Inferior parietal cortex (tissue), 1 donor: ENCODE data around the gene MTCL3.

Source experiments
- DNase-seq: peaks from one replicate; pipeline ENCODE4 v3.0.0-alpha.2; 2016; ENCODE audit errors: extremely low spot score

The MTCL3 gene

DNA sequence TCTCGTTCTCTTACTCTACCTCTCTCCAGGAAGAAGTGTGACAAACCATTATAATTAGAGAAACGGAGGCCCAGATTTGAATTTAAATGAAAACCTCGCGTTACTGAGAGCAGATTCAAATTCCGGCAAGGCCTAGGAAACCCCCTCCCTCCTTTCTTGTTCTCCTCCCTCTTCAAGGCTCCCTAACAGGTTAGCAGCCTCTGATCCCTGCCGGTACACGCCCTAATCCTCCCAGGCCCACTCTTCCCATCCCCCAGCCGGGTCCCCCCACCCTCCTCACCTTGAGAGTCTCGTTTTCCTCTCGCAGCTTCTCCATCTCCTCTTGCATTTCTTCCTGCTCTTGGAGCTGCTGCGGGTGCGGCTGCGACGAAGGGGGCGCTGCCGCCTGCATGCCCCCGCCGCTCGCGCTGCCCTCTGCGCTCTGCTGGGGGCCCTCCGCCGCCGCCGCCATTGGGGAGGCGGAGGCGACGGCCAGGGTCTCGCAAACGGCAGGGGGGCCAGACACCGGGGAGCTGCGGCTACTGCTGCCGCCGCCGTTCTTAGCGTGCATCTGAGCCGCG lies 3.8 kb downstream of the MTCL3 start:
- DNase-seq, result peak; percentile 41

- peak; percentile 63 for DNase-seq
Measured at GRCh38 chr6:127514773-127515227, 4.3 kb downstream of the MTCL3 start.

- DNase-seq, result no peak
Measured at GRCh38 chr6:127514179-127514772, 4.9 kb downstream of the MTCL3 start.

- DNase-seq, result no peak
Measured at GRCh38 chr6:127513425-127513824, 5.7 kb downstream of the MTCL3 start.

DNA sequence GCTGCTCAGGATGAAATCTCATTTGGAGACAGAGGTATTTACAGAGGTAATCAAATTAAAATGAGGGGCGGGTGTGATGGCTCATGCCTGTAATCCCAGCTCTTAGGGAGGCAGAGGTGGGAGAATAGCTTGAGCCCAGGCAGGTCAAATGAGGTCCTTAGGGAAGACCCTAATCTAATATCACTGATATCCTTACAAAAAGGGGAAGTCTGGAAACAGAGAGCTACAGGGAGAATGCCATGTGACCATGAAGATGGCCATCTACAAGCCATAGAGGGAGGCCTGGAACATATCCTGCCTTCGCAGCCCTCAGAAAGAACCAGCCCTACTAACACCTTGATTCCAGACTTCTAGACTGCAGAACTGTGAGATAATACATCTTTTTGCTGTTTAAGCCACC lies 8.3 kb downstream of the MTCL3 start:
- DNase-seq, result no peak

- no peak for DNase-seq
Measured at GRCh38 chr6:127506894-127507293, 12.2 kb downstream of the MTCL3 start.

DNA sequence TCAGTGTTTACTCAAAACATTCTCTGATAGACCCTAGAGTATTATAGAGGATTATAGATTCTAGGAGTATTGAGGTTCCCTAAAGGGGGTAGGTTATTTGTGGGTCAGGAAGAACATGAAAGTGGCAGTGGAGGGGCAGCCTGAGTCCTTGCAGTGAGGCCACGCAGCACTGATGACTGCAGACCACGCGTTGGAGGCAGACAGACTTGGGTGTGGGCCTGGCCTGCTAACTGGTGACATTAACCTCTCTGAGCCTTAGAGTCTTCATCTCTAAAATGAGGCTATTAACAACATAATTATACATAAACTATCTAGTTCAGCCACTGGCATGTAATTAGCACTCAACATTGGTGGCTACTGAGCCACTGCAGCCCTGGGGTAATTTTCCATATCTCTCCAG lies 16.1 kb downstream of the MTCL3 start:
- no peak for DNase-seq

GRCh38 chr6:127497410-127497809 lies 21.7 kb downstream of the MTCL3 start:
- DNase-seq, result no peak

GRCh38 chr6:127496471-127496870 lies 22.7 kb downstream of the MTCL3 start:
- DNase-seq, result no peak

DNA sequence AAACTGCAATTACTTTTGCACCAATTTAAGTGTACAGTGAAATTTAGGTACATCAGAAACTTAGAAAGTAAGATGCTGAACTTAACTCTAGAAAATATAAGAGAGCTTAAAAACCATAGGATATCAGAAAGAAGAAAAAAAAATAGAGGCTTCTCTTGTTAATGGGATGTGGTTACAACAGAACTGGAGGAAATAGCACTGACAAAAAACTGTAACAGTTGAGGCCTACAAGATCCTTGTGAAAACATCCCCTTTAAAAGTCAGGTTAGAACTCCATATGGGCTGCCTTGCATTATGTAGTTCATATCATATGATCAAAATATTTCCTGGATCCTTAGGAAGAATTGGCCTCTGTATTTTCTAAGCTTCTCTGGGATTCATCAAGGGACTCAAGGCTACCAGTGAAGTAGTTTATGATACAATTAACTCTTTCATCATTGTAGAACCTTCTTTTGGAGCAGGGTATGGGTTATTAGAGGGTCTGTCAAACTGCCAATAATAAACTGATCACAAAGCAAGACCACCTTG lies 24.8 kb downstream of the MTCL3 start:
- no peak for DNase-seq

- DNase-seq, result no peak
Measured at GRCh38 chr6:127489248-127489647, 29.9 kb downstream of the MTCL3 start.

DNA sequence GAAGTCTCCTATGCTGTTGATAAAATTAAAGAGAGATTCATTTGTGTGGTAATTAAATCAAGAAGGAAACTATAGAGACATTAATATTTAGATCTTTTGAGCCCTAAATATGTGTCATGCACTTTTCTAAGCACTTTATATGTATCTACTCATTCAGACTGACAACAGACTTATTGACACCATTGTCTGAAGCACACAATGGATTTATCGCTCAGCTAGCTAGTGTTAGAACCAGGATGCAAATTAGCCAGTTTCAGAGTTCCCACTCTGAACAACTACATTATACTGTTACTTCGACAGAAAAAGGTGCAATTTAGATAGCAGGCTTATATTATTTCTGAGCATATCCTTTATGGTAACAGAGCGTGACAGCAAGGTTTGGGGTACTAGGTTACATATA lies 32.2 kb downstream of the MTCL3 start:
- DNase-seq, result no peak

- peak; percentile 50 for DNase-seq
Measured at GRCh38 chr6:127484212-127484863, 34.8 kb downstream of the MTCL3 start.

GRCh38 chr6:127483399-127484055 lies 35.6 kb downstream of the MTCL3 start:
- DNase-seq, result no peak

DNA sequence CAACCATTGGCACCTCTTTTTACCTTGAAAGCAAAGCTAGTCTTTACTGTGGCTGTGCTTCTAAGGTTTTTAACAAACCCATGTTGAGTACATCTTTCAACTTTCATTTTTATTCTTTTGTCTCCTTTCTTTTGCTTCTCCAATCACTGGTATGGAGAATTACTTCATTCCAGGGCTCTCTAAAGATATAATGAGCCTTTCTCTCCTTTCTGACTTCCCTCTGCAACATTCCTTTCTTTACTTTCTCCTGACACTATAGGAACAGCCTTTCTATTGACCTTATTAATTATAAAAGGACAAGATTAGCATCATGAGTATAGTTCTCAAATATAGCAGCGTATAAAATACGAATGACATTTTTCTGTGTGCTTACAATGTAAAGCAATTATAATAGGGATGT lies 36.8 kb downstream of the MTCL3 start:
- no peak for DNase-seq

DNA sequence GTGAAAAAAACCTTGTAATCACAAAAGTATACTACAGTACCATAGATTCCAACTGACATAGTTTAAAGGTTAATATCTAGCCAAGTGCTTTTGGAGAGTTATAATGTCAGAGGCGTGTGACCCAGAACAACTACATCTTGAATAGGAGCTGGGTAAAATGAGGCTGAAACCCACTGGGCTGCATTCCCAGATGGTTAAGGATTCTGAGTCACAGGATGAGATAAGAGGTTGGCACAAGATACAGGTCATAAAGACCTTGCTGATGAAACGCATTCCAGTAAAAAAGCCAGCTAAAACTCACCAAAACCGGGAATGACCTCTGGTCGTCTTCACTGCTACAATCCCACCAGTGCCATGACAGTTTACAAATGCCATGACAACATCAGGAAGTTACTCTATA lies 37.5 kb downstream of the MTCL3 start:
- no peak for DNase-seq

GRCh38 chr6:127481111-127481510 lies 38.0 kb downstream of the MTCL3 start:
- no peak for DNase-seq

DNA sequence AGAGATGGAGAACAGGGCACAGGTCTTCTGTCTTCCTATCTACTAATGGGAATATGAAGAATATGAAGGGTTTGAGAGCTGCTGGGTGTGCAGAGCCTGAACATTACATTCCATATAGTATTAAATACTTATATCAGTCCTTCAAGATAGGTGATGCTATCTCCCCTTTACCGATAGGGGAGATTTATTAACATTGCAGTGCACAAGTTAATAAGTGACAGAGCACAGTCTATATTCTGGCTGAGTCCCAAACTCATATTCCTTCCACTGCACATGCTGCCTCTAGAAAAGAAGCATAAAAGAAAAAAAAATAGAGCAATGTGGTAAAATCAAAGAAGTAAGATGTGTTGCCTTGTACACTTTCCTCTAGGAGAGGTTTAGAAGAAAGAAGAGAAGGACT lies 41.5 kb downstream of the MTCL3 start:
- DNase-seq, result no peak

GRCh38 chr6:127475823-127476176 lies 43.3 kb downstream of the MTCL3 start:
- DNase-seq, result no peak

DNA sequence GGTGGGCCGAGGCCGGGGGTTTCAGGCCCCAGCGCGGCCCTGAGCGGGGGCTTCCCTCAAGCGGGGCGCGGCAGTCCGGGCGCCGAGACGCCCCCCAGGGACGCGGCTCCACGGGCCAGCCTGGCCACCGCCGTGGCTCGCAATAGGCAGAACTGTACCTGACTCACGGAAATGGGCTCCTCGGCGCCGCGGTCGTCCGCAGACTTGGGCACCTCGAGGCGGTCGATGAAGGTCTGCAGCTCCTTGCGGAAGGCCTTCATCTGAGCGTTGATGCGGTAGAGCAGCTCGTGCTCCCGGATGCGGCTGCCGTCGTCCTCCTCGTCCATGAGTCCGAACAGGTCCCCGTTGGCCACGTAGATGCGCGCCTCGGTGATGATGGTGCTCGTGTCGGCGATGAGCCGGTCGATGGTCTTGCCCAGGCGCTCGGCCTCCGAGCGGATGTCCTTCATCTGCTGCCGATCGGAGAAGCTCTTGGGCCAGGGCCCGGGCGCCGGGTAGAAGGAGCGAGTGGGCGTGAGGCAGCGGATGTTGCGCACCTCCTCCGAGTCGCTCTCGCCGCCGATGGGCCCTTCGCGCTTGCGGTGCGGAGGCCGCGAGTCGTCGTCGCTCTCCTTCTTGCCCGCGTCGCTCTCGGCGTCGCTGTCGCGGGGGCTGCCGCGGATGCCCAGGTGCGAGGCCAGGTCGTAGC lies 43.9 kb downstream of the MTCL3 start:
- no peak for DNase-seq

DNA sequence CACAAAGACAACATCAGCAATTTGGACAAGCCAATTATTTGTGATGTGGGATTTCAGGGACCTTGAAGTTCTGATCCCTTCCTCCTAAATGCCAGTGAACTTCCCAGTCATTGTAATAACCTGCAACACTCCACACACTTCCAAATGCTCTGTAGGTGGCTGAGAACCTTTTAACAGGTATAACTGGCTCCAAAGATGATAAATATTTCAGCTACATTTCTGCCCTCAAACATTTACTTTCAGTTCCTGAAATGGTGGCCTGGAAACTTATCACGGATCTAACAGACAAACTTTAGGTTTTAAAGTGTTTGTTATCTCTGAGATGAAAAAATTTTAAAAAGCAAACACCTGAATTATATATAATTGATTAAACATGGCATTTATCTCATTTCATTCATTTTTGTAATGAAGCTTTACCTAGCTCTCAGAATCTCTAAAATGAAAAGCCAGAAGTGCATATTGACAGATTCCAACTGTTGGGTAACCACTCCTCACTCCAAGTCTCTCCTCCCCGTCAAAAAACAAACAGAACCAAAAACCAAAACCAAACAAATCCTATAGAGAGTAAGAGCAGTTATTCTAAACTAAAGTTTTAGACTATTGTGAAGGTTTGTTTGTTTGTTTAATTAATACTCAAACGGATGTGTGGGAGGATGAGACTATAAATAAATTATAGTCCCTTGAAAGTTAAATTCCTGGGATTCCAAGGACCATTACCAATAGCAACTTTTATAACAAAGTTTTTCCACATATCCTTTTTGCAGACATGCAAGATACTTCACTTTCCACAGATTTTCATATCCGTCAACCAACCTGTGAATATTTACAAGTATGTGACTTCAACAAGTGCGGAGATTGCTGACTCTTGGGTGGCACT lies 47.5 kb downstream of the MTCL3 start:
- DNase-seq, result no peak
